ENCODE measurements around the gene MEA1. TPM values are rescaled to one million over a fixed set of nuclear protein-coding genes. Genes with fewer than 3 reads are reported as not detected.

The MEA1 gene
- total RNA-seq, 4 donors from 2014 or later: 39.1 to 81.7 (median 43.2) TPM

DNA sequence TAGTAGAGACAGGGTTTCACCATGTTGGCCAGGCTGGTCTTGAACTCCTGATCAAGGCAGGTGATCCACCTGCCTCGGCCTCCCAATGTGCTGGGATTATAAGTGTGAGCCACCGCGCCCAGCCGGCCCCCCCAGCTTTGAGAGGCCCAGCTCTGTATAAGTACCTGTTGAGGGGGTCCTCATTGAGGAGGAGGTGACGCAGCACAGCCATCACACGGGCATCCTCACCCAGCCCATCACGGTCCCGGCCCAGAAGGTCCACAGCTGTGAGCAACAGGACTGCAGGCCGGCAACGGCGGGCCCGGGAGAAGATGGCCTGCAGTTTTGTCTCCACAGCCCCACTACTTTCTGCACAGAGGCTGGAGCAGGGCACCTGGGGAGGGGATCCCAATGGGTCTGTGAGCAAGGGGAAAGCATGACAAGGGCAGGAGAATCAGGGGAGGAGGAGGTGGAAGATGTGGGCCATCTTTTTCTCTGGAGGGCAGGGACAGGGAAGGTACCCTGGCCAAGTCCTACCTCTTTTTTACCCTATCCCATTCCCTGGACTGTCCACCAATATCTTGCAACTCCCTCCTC lies 45.5 kb downstream of the MEA1 start:
- intact Hi-C loops (cut with DNase I; ENCODE audit: low total_unique reads): no loop called here
- Histone ChIP-seq H3K27me3 (no peaks in the 10 kb centered on the region), H3K4me1 (no peaks in the 10 kb centered on the region)

DNA sequence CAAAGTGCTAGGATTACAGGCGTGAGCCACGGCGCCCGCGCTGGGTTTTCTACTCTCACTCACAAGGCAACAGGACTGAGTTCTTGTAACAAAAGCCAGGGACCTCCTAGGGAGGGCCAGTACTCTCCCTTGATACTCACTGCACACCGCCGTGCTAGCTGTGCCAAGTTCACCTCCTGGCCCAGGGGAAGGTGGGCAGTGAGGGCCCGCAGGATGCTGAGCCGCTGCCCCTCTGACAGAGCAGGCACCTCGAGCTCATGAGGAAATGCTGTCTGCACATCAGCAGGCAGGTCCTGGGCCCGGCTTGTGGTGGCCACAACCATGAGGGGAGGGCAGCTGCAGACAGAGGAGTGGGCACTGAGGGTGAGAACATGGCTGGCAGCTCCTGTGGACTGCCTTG lies 46.5 kb downstream of the MEA1 start:
- H3K27ac ChIP-seq: no peak overlapping the region
- H3K4me3 ChIP-seq: no peak overlapping the region
- H3K36me3 ChIP-seq: no peaks in the 10 kb centered on the region
- no peaks in the 10 kb centered on the region for H3K9me3 ChIP-seq
- TF ChIP-seq CTCF (IDR thresholded peaks at IDR 0.05) (no peak), POLR2A (IDR thresholded peaks at IDR 0.05) (no peak)
- H3K27me3 ChIP-seq: no peaks in the 10 kb centered on the region
- intact Hi-C loops (cut with DNase I; ENCODE audit: low total_unique reads): no loop called here
- no peak for DNase-seq
- no peaks in the 10 kb centered on the region for H3K4me1 ChIP-seq

More for the DNA sequence above, 45.5 kb downstream of the MEA1 start:
- Histone ChIP-seq H3K4me3 (no peak overlapping the region), H3K9me3 (no peaks in the 10 kb centered on the region), H3K27ac (no peak overlapping the region), H3K36me3 (no peaks in the 10 kb centered on the region)
- TF ChIP-seq POLR2A (IDR thresholded peaks at IDR 0.05) (no peak), CTCF (IDR thresholded peaks at IDR 0.05) (no peak)
- no peak for DNase-seq

DNA sequence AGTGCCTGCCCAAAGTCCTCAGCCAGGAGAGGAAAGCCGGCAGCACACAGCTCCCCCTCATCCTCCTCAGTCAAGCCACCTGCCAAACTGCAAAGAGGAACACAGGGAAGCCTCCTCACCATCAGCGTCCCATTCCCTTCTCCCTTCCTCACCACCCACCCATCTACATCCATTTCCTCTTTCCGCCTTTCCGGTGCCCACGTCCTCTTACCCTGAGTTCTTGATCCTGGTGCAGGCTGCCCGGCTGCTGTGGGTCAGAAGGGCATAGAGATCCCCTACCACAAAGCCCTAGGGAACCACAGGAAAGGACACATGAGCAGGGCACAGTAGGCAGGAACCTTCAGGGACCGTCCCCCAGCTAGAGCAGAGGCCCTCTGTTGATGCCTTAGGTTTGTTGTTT lies 47.2 kb downstream of the MEA1 start:
- Histone ChIP-seq H3K9me3 (no peaks in the 10 kb centered on the region), H3K27ac (no peak overlapping the region), H3K4me1 (no peaks in the 10 kb centered on the region), H3K27me3 (no peaks in the 10 kb centered on the region), H3K4me3 (no peak overlapping the region), H3K36me3 (no peaks in the 10 kb centered on the region)
- intact Hi-C loops (cut with DNase I; ENCODE audit: low total_unique reads): no loop called here
- no peak for DNase-seq
- TF ChIP-seq CTCF (IDR thresholded peaks at IDR 0.05) (no peak), POLR2A (IDR thresholded peaks at IDR 0.05) (no peak)

- intact Hi-C loops (cut with DNase I; ENCODE audit: low total_unique reads): no loop called here
- no peak overlapping the region for H3K4me3 ChIP-seq
- no peaks in the 10 kb centered on the region for H3K9me3 ChIP-seq
- TF ChIP-seq POLR2A (IDR thresholded peaks at IDR 0.05): no peak
- peaks cover 0 to 6% of the 10 kb centered on the region in 2 donors for H3K4me1 ChIP-seq
- no peaks in the 10 kb centered on the region for H3K36me3 ChIP-seq
- no peak overlapping the region for H3K27ac ChIP-seq
- DNase-seq: no peak
- H3K27me3 ChIP-seq: no peaks in the 10 kb centered on the region
These were observed 49.7 kb downstream of the MEA1 start for GRCh38 chr6:42963855-42964605.

GRCh38 chr6:42963179-42963854 lies 50.4 kb downstream of the MEA1 start:
- Histone ChIP-seq H3K27ac (no peak overlapping the region), H3K4me1 (peaks cover 0 to 6% of the 10 kb centered on the region in 2 donors), H3K9me3 (no peaks in the 10 kb centered on the region), H3K27me3 (no peaks in the 10 kb centered on the region), H3K4me3 (no peak overlapping the region), H3K36me3 (no peaks in the 10 kb centered on the region)
- intact Hi-C loops (cut with DNase I; ENCODE audit: low total_unique reads): no loop called here
- no peak for TF ChIP-seq POLR2A (IDR thresholded peaks at IDR 0.05)
- TF ChIP-seq CTCF (IDR thresholded peaks at IDR 0.05): no peak
- DNase-seq: no peak
